Left lung (tissue), 10 donors: ENCODE measurements around the gene SPARCL1. TPM values are rescaled to one million over a fixed set of nuclear protein-coding genes. Genes with fewer than 3 reads are reported as not detected.
"Not testable (repeated sequence)": the region's sequence is repeated elsewhere in the genome, so short reads cannot be mapped to it uniquely, and the experiment has no call there.

ENCODE experiments used
- ATAC-seq: fragments of 200-7000 bp; cut with Tn5 transposase; one replicate; pipeline ENCODE4 v1.9.1; 2020; ENCODE audit warnings: moderate library complexity
- DNase-seq, 4 donors: peaks; one replicate each; pipeline ENCODE4 v3.0.0-alpha.2; 2013 to 2020
- H3K27ac ChIP-seq, 2 donors: fragments of 200-600 bp; sonication (generic) in 1 of 2; one replicate each; pipeline versions ENCODE4 v1.5.0 to v1.8.0; 2020 to 2021
- H3K27me3 ChIP-seq, 2 donors: fragments of 200-600 bp; sonication (generic) in 1 of 2; one replicate each; pipeline versions ENCODE4 v1.5.0 to v1.8.0; 2020 to 2021
- H3K36me3 ChIP-seq, 2 donors: fragments of 200-600 bp; sonication (generic) in 1 of 2; one replicate each; pipeline versions ENCODE4 v1.5.0 to v1.8.0; 2020 to 2021
- H3K4me1 ChIP-seq, 2 donors: fragments of 200-600 bp; one replicate each; pipeline ENCODE4 v1.8.0; 2021
- H3K4me3 ChIP-seq, 2 donors: fragments of 200-600 bp; sonication (generic) in 1 of 2; one replicate each; pipeline versions ENCODE4 v1.5.0 to v1.8.0; 2020 to 2021; ENCODE audit warnings: mild to moderate bottlenecking in 1 of 2
- H3K9me3 ChIP-seq, 2 donors: fragments of 200-600 bp; sonication (generic) in 1 of 2; one replicate each; pipeline versions ENCODE4 v1.5.0 to v1.8.0; 2020 to 2021
- CTCF ChIP-seq, 2 donors: fragments of 200-600 bp; sonication (generic) in 1 of 2; IDR thresholded peaks; one replicate each; pipeline versions ENCODE4 v1.5.0 to v1.8.0; 2021; ENCODE audit warnings: antibody characterized with exemption in 2 of 2
- intact Hi-C, 2 donors: fragments of 100-400 bp; cut with DNase I; formaldehyde crosslinking; loops; one replicate each; pipeline versions ENCODE4 v1.11.2 to v1.14.2; 2022
- polyA plus RNA-seq, 6 donors: library from polyadenylated mRNA; unstranded; fragments of 120-200 nt; gene quantifications; one replicate each; pipeline ENCODE4 v1.2.1, GENCODE V29; 2013; ENCODE audit not compliant: insufficient read length in 6 of 6
- total RNA-seq, 2 donors: library from RNA; stranded (reverse); fragmentation: NEBNext Ultra II Directional; extraction: Animal tissue kit (Norgen Biotek cat#: 25700); gene quantifications; one replicate each; pipeline ENCODE4 v1.2.1, GENCODE V29; 2021
- donor health status: DM: no; HTN: yes; CAD: no.
- donor health status: DM: no; HTN: no; CAD: no.

The SPARCL1 gene
- total and polyA plus RNA-seq, 8 donors = 241 to 475 (median 401) TPM

- ATAC-seq = no peak
- Histone ChIP-seq H3K27me3 (no peaks in the 10 kb centered on the region), H3K9me3 (peaks cover 0 to 1% of the 10 kb centered on the region in 2 donors), H3K4me1 (peaks cover 0 to 6% of the 10 kb centered on the region in 2 donors), H3K27ac (no peak overlapping the region), H3K4me3 (no peak overlapping the region), H3K36me3 (peaks cover 0 to 31% of the 10 kb centered on the region in 2 donors)
- TF ChIP-seq CTCF (IDR thresholded peaks at IDR 0.05) = no peak
- no peak for DNase-seq
- intact Hi-C loops = no loop called here
Measured at GRCh38 chr4:87490664-87491369, 38.4 kb downstream of the SPARCL1 start.

- Histone ChIP-seq H3K27me3 (no peaks in the 10 kb centered on the region), H3K36me3 (peaks cover 0 to 25% of the 10 kb centered on the region in 2 donors), H3K4me3 (no peak overlapping the region), H3K27ac (peak overlapping the region in 1 of 2 donors; percentile 27), H3K4me1 (peaks cover 0 to 6% of the 10 kb centered on the region in 2 donors), H3K9me3 (peaks cover 0 to 1% of the 10 kb centered on the region in 2 donors)
- intact Hi-C loops = no loop called here
- TF ChIP-seq CTCF (IDR thresholded peaks at IDR 0.05) = no peak
- DNase-seq (no peak), ATAC-seq (peak; percentile 59)
Measured at GRCh38 chr4:87489678-87490077, 39.5 kb downstream of the SPARCL1 start.

GRCh38 chr4:87488666-87489065, 40.5 kb downstream of the SPARCL1 start:
- intact Hi-C loops, DNase-seq, H3K4me1 ChIP-seq, H3K27ac ChIP-seq, H3K4me3 ChIP-seq, H3K9me3 ChIP-seq, H3K27me3 ChIP-seq: not testable (repeated sequence)
- peak; percentile 44 for ATAC-seq
- peaks cover 0 to 15% of the 10 kb centered on the region in 2 donors for H3K36me3 ChIP-seq

- H3K27ac ChIP-seq, DNase-seq, intact Hi-C loops, H3K27me3 ChIP-seq, H3K9me3 ChIP-seq, ATAC-seq, H3K4me3 ChIP-seq, H3K4me1 ChIP-seq: not testable (repeated sequence)
- peaks cover 0 to 16% of the 10 kb centered on the region in 2 donors for H3K36me3 ChIP-seq
Measured at GRCh38 chr4:87483247-87483646, 45.9 kb downstream of the SPARCL1 start.

- H3K27me3 ChIP-seq = no peaks in the 10 kb centered on the region
- peaks cover 0 to 14% of the 10 kb centered on the region in 2 donors for H3K36me3 ChIP-seq
- ATAC-seq (no peak), DNase-seq (no peak)
- intact Hi-C loops = no loop called here
- peaks cover 0 to 2% of the 10 kb centered on the region in 2 donors for H3K9me3 ChIP-seq
- no peaks in the 10 kb centered on the region for H3K4me1 ChIP-seq
- H3K27ac ChIP-seq = no peak overlapping the region
- no peak overlapping the region for H3K4me3 ChIP-seq
- no peak for TF ChIP-seq CTCF (IDR thresholded peaks at IDR 0.05)
Measured at GRCh38 chr4:87481377-87481776, 47.8 kb downstream of the SPARCL1 start.

- intact Hi-C loops = no loop called here
- no peak for ATAC-seq
- H3K27ac ChIP-seq = no peak overlapping the region
Measured at GRCh38 chr4:87478732-87479250, 50.4 kb downstream of the SPARCL1 start.

More at GRCh38 chr4:87478732-87479250, 50.4 kb downstream of the SPARCL1 start:
- peaks cover 0 to 2% of the 10 kb centered on the region in 2 donors for H3K9me3 ChIP-seq
- H3K4me3 ChIP-seq = no peak overlapping the region
- H3K4me1 ChIP-seq = no peaks in the 10 kb centered on the region
- DNase-seq = no peak
- TF ChIP-seq CTCF (IDR thresholded peaks at IDR 0.05) = no peak
- peaks cover 0 to 20% of the 10 kb centered on the region in 2 donors for H3K36me3 ChIP-seq
- H3K27me3 ChIP-seq = no peaks in the 10 kb centered on the region
